ENCODE results near the gene SMAD4.
"Not testable (repeated sequence)": the region's sequence is repeated elsewhere in the genome, so short reads cannot be mapped to it uniquely, and the experiment has no call there.

Gene SMAD4

GRCh38 chr18:51107598-51108305 is 77.7 kb downstream of the SMAD4 start:
- DNase-seq (ENCODE audit: low read depth) = no peak
- H3K4me3 ChIP-seq (ENCODE audit: low read depth, low read length) = no peak overlapping the region
- no peak for TF ChIP-seq CTCF (IDR thresholded peaks at IDR 0.05; ENCODE audit: insufficient read depth, low read depth, low read length, missing control alignments)

GRCh38 chr18:51108330-51108729 is 78.3 kb downstream of the SMAD4 start:
- no peak overlapping the region for H3K4me3 ChIP-seq (ENCODE audit: low read depth, low read length)
- no peak for TF ChIP-seq CTCF (IDR thresholded peaks at IDR 0.05; ENCODE audit: insufficient read depth, low read depth, low read length, missing control alignments)
- no peak for DNase-seq (ENCODE audit: low read depth)

GRCh38 chr18:51110073-51110797 is 80.2 kb downstream of the SMAD4 start:
- peak; percentile 97 for TF ChIP-seq CTCF (IDR thresholded peaks at IDR 0.05; ENCODE audit: insufficient read depth, low read depth, low read length, missing control alignments)
- H3K4me3 ChIP-seq (ENCODE audit: low read depth, low read length) = no peak overlapping the region

GRCh38 chr18:51111633-51112355 is 81.8 kb downstream of the SMAD4 start:
- DNase-seq (ENCODE audit: low read depth); H3K4me3 ChIP-seq (ENCODE audit: low read depth, low read length): not testable (repeated sequence)

More at GRCh38 chr18:51110073-51110797, 80.2 kb downstream of the SMAD4 start:
- peak; percentile 63 for DNase-seq (ENCODE audit: low read depth)

GRCh38 chr18:51116996-51117395 is 87.0 kb downstream of the SMAD4 start:
- H3K4me3 ChIP-seq (ENCODE audit: low read depth, low read length); DNase-seq (ENCODE audit: low read depth): not testable (repeated sequence)

- H3K4me3 ChIP-seq (ENCODE audit: low read depth, low read length); DNase-seq (ENCODE audit: low read depth): not testable (repeated sequence)
These were observed 89.5 kb downstream of the SMAD4 start for GRCh38 chr18:51119561-51119960.

GRCh38 chr18:51119976-51120375 is 90.0 kb downstream of the SMAD4 start:
- not testable (repeated sequence) for H3K4me3 ChIP-seq (ENCODE audit: low read depth, low read length); DNase-seq (ENCODE audit: low read depth)

GRCh38 chr18:51120809-51121596 is 91.0 kb downstream of the SMAD4 start:
- no peak for DNase-seq (ENCODE audit: low read depth)
- no peak overlapping the region for H3K4me3 ChIP-seq (ENCODE audit: low read depth, low read length)
- TF ChIP-seq CTCF (IDR thresholded peaks at IDR 0.05; ENCODE audit: insufficient read depth, low read depth, low read length, missing control alignments) = no peak

Data from GM12865 (cell line).